NCI-H128 (cell line): ENCODE data around the gene HNF4A.
"Not testable (repeated sequence)": the region's sequence is repeated elsewhere in the genome, so short reads cannot be mapped to it uniquely, and the experiment has no call there.

ENCODE experiments used
- DNase-seq: peaks from one replicate; lab custom pipeline; 2025; ENCODE audit not compliant: unreplicated experiment; lab: John Stamatoyannopoulos, UW

HNF4A gene

GRCh38 chr20:44467289-44467883 lies 111.9 kb downstream of the HNF4A start:
- DNase-seq, result no peak

- no peak for DNase-seq
Observed at GRCh38 chr20:44468044-44468782, 112.7 kb downstream of the HNF4A start.

- DNase-seq, result no peak
Observed at GRCh38 chr20:44470327-44470726, 114.8 kb downstream of the HNF4A start.

GRCh38 chr20:44471481-44471882 lies 116.0 kb downstream of the HNF4A start:
- DNase-seq, result no peak

- DNase-seq, result not testable (repeated sequence)
Observed at GRCh38 chr20:44472283-44472682, 116.8 kb downstream of the HNF4A start.

GRCh38 chr20:44475372-44475693 lies 119.8 kb downstream of the HNF4A start:
- DNase-seq, result no peak

GRCh38 chr20:44475694-44476560 lies 120.4 kb downstream of the HNF4A start, which contains the start of gene TTPAL:
TTPAL (plus strand) TSS chr20:44475874; CDS start chr20:44480000, 4,126 bp downstream.
- peak; percentile 83 for DNase-seq

- DNase-seq, result no peak
Observed at GRCh38 chr20:44477151-44477550, 121.7 kb downstream of the HNF4A start.

GRCh38 chr20:44478206-44478605 lies 122.7 kb downstream of the HNF4A start:
- DNase-seq, result no peak

GRCh38 chr20:44479643-44480042 lies 124.1 kb downstream of the HNF4A start:
- DNase-seq, result no peak

- DNase-seq, result no peak
Observed at GRCh38 chr20:44480097-44480496, 124.6 kb downstream of the HNF4A start.

- no peak for DNase-seq
Observed at GRCh38 chr20:44481719-44482416, 126.4 kb downstream of the HNF4A start.

- no peak for DNase-seq
Observed at GRCh38 chr20:44483112-44483511, 127.6 kb downstream of the HNF4A start.
